HepG2 (cell line): Measurements from ENCODE around the gene CELF2. TPM values are rescaled to one million over a fixed set of nuclear protein-coding genes. Genes with fewer than 3 reads are reported as not detected.
"Not testable (repeated sequence)": the region's sequence is repeated elsewhere in the genome, so short reads cannot be mapped to it uniquely, and the experiment has no call there.

Experiments
- ATAC-seq: fragments of 200-7000 bp; cut with Tn5 transposase; 3 replicates; pipeline ENCODE4 v1.9.1; 2020; ENCODE audit warnings: mild to moderate bottlenecking, moderate library complexity
- BruUV-seq: library from RNA; stranded (reverse); fragments of 400-500 nt; replicated peaks from 2 replicates; lab custom pipeline; 2021; lab: Mats Ljungman, UMichigan
- CTCF ChIA-PET: fragments of 300-600 bp; formaldehyde crosslinking; extraction: SDS; loops from one replicate; lab custom pipeline; 2021; ENCODE audit warnings: low total read pairs, inconsistent platforms, low intra/inter-chr PET ratio; lab: Yijun Ruan, JAX
- POLR2A ChIA-PET: fragments of 350-600 bp; sonication (Branson Sonifier 250); formaldehyde crosslinking; loops from one replicate; lab custom pipeline; 2020; ENCODE audit warnings: antibody characterized with exemption, inconsistent platforms; lab: Yijun Ruan, JAX
- DNase-seq: peaks from one replicate; pipeline ENCODE4 v3.0.0-alpha.2; 2015; ENCODE audit warnings: low spot score
- FAIRE-seq: peaks from 3 replicates; lab custom pipeline; 2011; peaks lifted over from hg19 to GRCh38; lab: Jason Lieb, UNC
- H2AFZ ChIP-seq: one replicate; pipeline ENCODE4 v1.6.1; 2011; ENCODE audit warnings: low read length, inconsistent platforms
- H3K27ac ChIP-seq: fragments of 300-600 bp; 3 replicates; pipeline ENCODE4 v1.8.0; 2011; ENCODE audit warnings: mixed run types, mild to moderate bottlenecking, mixed read lengths, low read length, inconsistent platforms; ENCODE audit not compliant: insufficient read depth; ENCODE audit errors: extremely low read length
- H3K27me3 ChIP-seq, 2 experiments: fragments of 200-600 bp in 1 of 2; 2 replicates in 1 of 2; 3 replicates in 1 of 2; pipeline versions ENCODE4 v1.6.0 to v1.8.0; 2011; ENCODE audit warnings: low read length in 2 of 2, mild to moderate bottlenecking in 2 of 2, moderate library complexity in 2 of 2, inconsistent platforms in 1 of 2; ENCODE audit not compliant: insufficient read depth in 2 of 2, control insufficient read depth in 1 of 2
- H3K36me3 ChIP-seq, 2 experiments: fragments of 200-600 bp in 1 of 2; replicated peaks in 1 of 2; 2 replicates in 1 of 2; 3 replicates in 1 of 2; pipeline versions ENCODE4 v1.5.1 to v1.8.0; 2011; ENCODE audit warnings: low read length in 2 of 2, inconsistent platforms in 1 of 2; ENCODE audit not compliant: insufficient read depth in 2 of 2, control insufficient read depth in 1 of 2
- H3K4me1 ChIP-seq: 2 replicates; pipeline ENCODE4 v1.5.1; 2012; ENCODE audit warnings: low read length, inconsistent platforms; ENCODE audit not compliant: insufficient read depth
- H3K4me2 ChIP-seq: 2 replicates; pipeline ENCODE4 v1.6.0; 2011; ENCODE audit warnings: low read depth, low read length, inconsistent platforms
- H3K4me3 ChIP-seq, 3 experiments: fragments of 200-600 bp in 1 of 3; sonication (generic), shearing (Covaris generic) in 1 of 3; replicated peaks in 1 of 3; 2 replicates each; pipeline ENCODE4 v1.5.1; 2011 to 2016; ENCODE audit warnings: low read length in 3 of 3, inconsistent platforms in 2 of 3, low read depth in 2 of 3, mild to moderate bottlenecking in 2 of 3, control low read depth in 1 of 3, mixed read lengths in 1 of 3; ENCODE audit not compliant: insufficient read depth in 1 of 3
- H3K79me2 ChIP-seq: one replicate; pipeline ENCODE4 v1.6.1; 2011; ENCODE audit warnings: low read length, inconsistent platforms; ENCODE audit not compliant: insufficient read depth
- H3K9ac ChIP-seq: 2 replicates; pipeline ENCODE4 v1.6.0; 2011; ENCODE audit warnings: mild to moderate bottlenecking, low read depth, low read length, inconsistent platforms; ENCODE audit not compliant: insufficient read depth
- H3K9me3 ChIP-seq: 2 replicates; pipeline ENCODE4 v1.5.1; 2012; ENCODE audit warnings: mild to moderate bottlenecking, low read length
- H4K20me1 ChIP-seq: 2 replicates; pipeline ENCODE4 v1.6.0; 2011; ENCODE audit warnings: inconsistent platforms, mild to moderate bottlenecking, low read length, moderate library complexity; ENCODE audit not compliant: insufficient read depth
- CEBPB ChIP-seq: IDR thresholded peaks from 2 replicates; pipeline ENCODE4 v1.6.1; 2011; ENCODE audit warnings: low read depth, low read length, improper control_type of control experiment, borderline replicate concordance
- NBN ChIP-seq: fragments of 450-650 bp; conservative IDR thresholded peaks from 2 replicates; pipeline ENCODE4 v1.6.1; 2017
- ZMAT5 ChIP-seq: sonication (generic); formaldehyde crosslinking; IDR thresholded peaks from 2 replicates; pipeline ENCODE4 v1.5.0; 2020; ENCODE audit warnings: mild to moderate bottlenecking, low read depth, missing genetic modification reagents, borderline replicate concordance
- ZNF234 ChIP-seq: sonication (generic); formaldehyde crosslinking; conservative IDR thresholded peaks from 2 replicates; pipeline ENCODE4 v1.5.1; 2020; ENCODE audit warnings: mild to moderate bottlenecking, missing genetic modification reagents
- ZNF841 ChIP-seq: sonication (generic); formaldehyde crosslinking; IDR thresholded peaks from 2 replicates; pipeline ENCODE4 v1.8.1; 2023; ENCODE audit warnings: missing genetic modification reagents, borderline replicate concordance
- WGBS: methylation state at CpG from one replicate; pipeline ENCODE4 v1.1.6; 2017; ENCODE audit warnings: low lambda C conversion rate; 5-methylcytosine and 5-hydroxymethylcytosine counted together
- in situ Hi-C: cut with HindIII; loops from 2 replicates; pipeline ENCODE4 v1.10.0; 2017; ENCODE audit warnings: low pct_unique_long_range_greater_than_20kb; ENCODE audit not compliant: extremely low pct_ligation_motif_present
- intact Hi-C: fragments of 100-400 bp; cut with micrococcal nuclease; formaldehyde crosslinking; loops from one replicate; pipeline ENCODE4 v1.10.0; 2022; ENCODE audit not compliant: unreplicated experiment
- polyA plus RNA-seq, 8 experiments: library from polyadenylated mRNA; depleted of rRNA in 3 of 8; stranded (reverse) in 7 of 8; unstranded in 1 of 8; fragments of >200 nt; fragmentation: Illumina TruSeq in 4 of 8; extraction: Trizol in 4 of 8; gene quantifications; 2 replicates each; pipeline versions ENCODE4 v1.2.1 to v1.2.3, GENCODE V29; 2011 to 2016; ENCODE audit warnings: low read depth in 4 of 8, missing spikeins in 1 of 8, mixed read lengths in 1 of 8; ENCODE audit not compliant: insufficient read depth in 1 of 8
- total RNA-seq, 5 experiments: library from RNA; depleted of rRNA; stranded (reverse); fragments of >200 nt; fragmentation: Illumina TruSeq; extraction: Trizol; gene quantifications; 2 replicates each; pipeline ENCODE4 v1.2.3, GENCODE V29; 2016; ENCODE audit warnings: low read depth in 1 of 5

CELF2 gene
- total and polyA plus RNA-seq, 2 of the 13 experiments (the other 11 are each of a cell fraction or from before 2014, with no cell fraction given), result not detected

- ChIA-PET CTCF (no interaction called here), POLR2A (no interaction called here)
- no peaks in the 10 kb centered on the region for H4K20me1 ChIP-seq
- no peaks in the 10 kb centered on the region for H3K36me3 ChIP-seq
- ATAC-seq, result peak; percentile 56; the same call in 2 of the 3 replicates
- in situ Hi-C loops, result no loop called here
- H3K79me2 ChIP-seq, result no peaks in the 10 kb centered on the region
- H2AFZ ChIP-seq, result no peak overlapping the region
- BruUV-seq, result no TSS peak
- no peak for FAIRE-seq
- H3K4me2 ChIP-seq, result no peak overlapping the region
- H3K27me3 ChIP-seq, result 0 out of 5 replicates have a peak, but pooled peaks cover 0 to under 1% of the 10 kb centered on the region in 2 experiments
- H3K4me3 ChIP-seq, result no peak overlapping the region
- no peaks in the 10 kb centered on the region for H3K4me1 ChIP-seq
- intact Hi-C loops, result no loop called here
- no peak overlapping the region for H3K27ac ChIP-seq
- no peak overlapping the region for H3K9ac ChIP-seq
- H3K9me3 ChIP-seq, result no peaks in the 10 kb centered on the region
- WGBS, result 25% methylated on average over 9 of the region's 10 CpGs
- TF ChIP-seq NBN (no peak), ZMAT5 (CRISPR knock-in tag) (no peak), ZNF234 (CRISPR knock-in tag) (no peak), ZNF841 (CRISPR knock-in tag) (no peak), CEBPB (0 out of 2 replicates have a peak, but pooled peaks have one; percentile 32)
- DNase-seq, result peak; percentile 4
These were observed 327.8 kb downstream of the CELF2 start for GRCh38 chr10:11345224-11346054.

DNA sequence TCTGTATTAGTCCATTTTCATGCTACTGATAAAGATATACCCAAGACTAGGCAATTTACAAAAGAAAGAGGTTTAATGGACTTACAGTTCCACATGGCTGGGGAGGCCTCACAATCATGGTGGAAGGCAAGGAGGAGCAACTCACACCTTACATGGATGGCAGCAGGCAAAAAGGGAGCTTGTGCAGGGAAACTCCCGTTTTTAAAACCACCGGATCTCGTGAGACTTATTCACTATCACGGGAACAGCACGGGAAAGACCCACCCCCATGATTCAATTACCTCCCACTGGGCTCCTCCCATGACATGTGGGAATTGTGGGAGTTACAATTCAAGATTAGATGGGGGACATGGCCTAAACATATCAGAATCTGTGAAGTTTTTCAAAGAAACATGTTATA is 329.9 kb downstream of the CELF2 start:
- WGBS, result 0% methylated on average over 5 of the region's 5 CpGs
- H3K9ac ChIP-seq, DNase-seq, H3K27ac ChIP-seq, H3K36me3 ChIP-seq, H3K27me3 ChIP-seq, H3K9me3 ChIP-seq, H3K4me3 ChIP-seq, in situ Hi-C loops, CTCF ChIA-PET, H2AFZ ChIP-seq, ATAC-seq, H3K4me2 ChIP-seq, intact Hi-C loops, H4K20me1 ChIP-seq, H3K79me2 ChIP-seq, BruUV-seq, FAIRE-seq, H3K4me1 ChIP-seq, POLR2A ChIA-PET: not testable (repeated sequence)
